ENCODE results near the gene MAPKAP1. TPM values are rescaled to one million over a fixed set of nuclear protein-coding genes. Genes with fewer than 3 reads are reported as not detected.

Gene MAPKAP1
- total and polyA plus RNA-seq, 2 experiments from 2014 or later = 68.4 to 98.5 TPM

- TF ChIP-seq REST (IDR thresholded peaks at IDR 0.05; ENCODE audit: unreplicated experiment) = no peak
- no peak for TF ChIP-seq EZH2phosphoT487 (IDR thresholded peaks at IDR 0.05; ENCODE audit: unreplicated experiment)
Observed at GRCh38 chr9:125635888-125636287, 71.1 kb downstream of the MAPKAP1 start (continued).

GRCh38 chr9:125634040-125634717 lies 72.8 kb downstream of the MAPKAP1 start:
- no peaks in the 10 kb centered on the region for H3K9me3 Mint-ChIP-seq
- no peak overlapping the region for H3K27ac ChIP-seq (ENCODE audit: low read depth)
- no peaks in the 10 kb centered on the region for H3K27me3 ChIP-seq (ENCODE audit: insufficient read depth)
- no peaks in the 10 kb centered on the region for H3K36me3 ChIP-seq (ENCODE audit: insufficient read depth)
- no peak overlapping the region for H3K4me3 ChIP-seq
- H3K79me2 ChIP-seq (replicated peaks; ENCODE audit: insufficient read depth) = peaks cover 96% of the 10 kb centered on the region
- H2AFZ ChIP-seq = no peak overlapping the region
- H3K27me3 Mint-ChIP-seq (ENCODE audit: insufficient read depth, low read depth, poor library complexity) = peaks cover 4% of the 10 kb centered on the region
- no peaks in the 10 kb centered on the region for H3F3A ChIP-seq (replicated peaks; ENCODE audit: low read depth)
- H3K4me3 Mint-ChIP-seq = no peak overlapping the region
- peaks cover 44% of the 10 kb centered on the region for H3K4me1 Mint-ChIP-seq
- H3K4me1 ChIP-seq (ENCODE audit: insufficient read depth) = peaks cover 55% of the 10 kb centered on the region
- H4K20me1 ChIP-seq (replicated peaks; ENCODE audit: insufficient read depth) = peaks cover 5% of the 10 kb centered on the region; the same call in 1 of the 2 replicates
- peaks cover 5% of the 10 kb centered on the region; the same call in 2 of the 3 replicates for H3K36me3 Mint-ChIP-seq (ENCODE audit: low read depth)
- H3K4me2 ChIP-seq = no peak overlapping the region
- no peak for ATAC-seq
- no peak overlapping the region for H3K27ac Mint-ChIP-seq
- H3K9me2 ChIP-seq (ENCODE audit: insufficient read depth) = no peaks in the 10 kb centered on the region; the same call in 1 of the 2 replicates
- DNase-seq (ENCODE audit: low spot score) = no peak
- no peak for TF ChIP-seq EZH2 (IDR thresholded peaks at IDR 0.05; ENCODE audit: low read depth, unreplicated experiment)
- no peak for TF ChIP-seq ZNF114 (CRISPR knock-in tag; IDR thresholded peaks at IDR 0.05)
- no peak for TF ChIP-seq CREB1 (CRISPR knock-in tag; IDR thresholded peaks at IDR 0.05; ENCODE audit: low read depth)
- no peak for TF ChIP-seq JUNB (IDR thresholded peaks at IDR 0.05; ENCODE audit: unreplicated experiment)
- TF ChIP-seq CTCF (conservative IDR thresholded peaks at IDR 0.05; ENCODE audit: low read depth in 2 of 2) = no peak
- TF ChIP-seq STAT1 (IDR thresholded peaks at IDR 0.05; ENCODE audit: unreplicated experiment) = no peak
- TF ChIP-seq POLR2AphosphoS5 (IDR thresholded peaks at IDR 0.05; ENCODE audit: low read depth) = no peak
- TF ChIP-seq, protein P1, sequence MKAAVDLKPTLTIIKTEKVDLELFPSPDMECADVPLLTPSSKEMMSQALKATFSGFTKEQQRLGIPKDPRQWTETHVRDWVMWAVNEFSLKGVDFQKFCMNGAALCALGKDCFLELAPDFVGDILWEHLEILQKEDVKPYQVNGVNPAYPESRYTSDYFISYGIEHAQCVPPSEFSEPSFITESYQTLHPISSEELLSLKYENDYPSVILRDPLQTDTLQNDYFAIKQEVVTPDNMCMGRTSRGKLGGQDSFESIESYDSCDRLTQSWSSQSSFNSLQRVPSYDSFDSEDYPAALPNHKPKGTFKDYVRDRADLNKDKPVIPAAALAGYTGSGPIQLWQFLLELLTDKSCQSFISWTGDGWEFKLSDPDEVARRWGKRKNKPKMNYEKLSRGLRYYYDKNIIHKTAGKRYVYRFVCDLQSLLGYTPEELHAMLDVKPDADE (IDR thresholded peaks at IDR 0.05) = no peak
- TF ChIP-seq NANOG (IDR thresholded peaks at IDR 0.05; ENCODE audit: borderline replicate concordance) = no peak
- no peak for TF ChIP-seq EZH2phosphoT487 (IDR thresholded peaks at IDR 0.05; ENCODE audit: unreplicated experiment)
- TF ChIP-seq ZNF331 (CRISPR knock-in tag; IDR thresholded peaks at IDR 0.05; ENCODE audit: low read depth) = no peak
- TF ChIP-seq REST (IDR thresholded peaks at IDR 0.05; ENCODE audit: unreplicated experiment) = no peak

Measured in GM23338 (cell line).